Mesodermal cell (in vitro differentiated cells): Measurements from ENCODE around the gene PEX13.

Experiments
- H3K27ac ChIP-seq: 2 replicates; pipeline ENCODE4 v1.7.0; 2013; ENCODE audit warnings: mild to moderate bottlenecking, low read depth, low read length, moderate library complexity; ENCODE audit not compliant: severe bottlenecking
- H3K36me3 ChIP-seq: 2 replicates; pipeline ENCODE4 v1.7.1; 2013; ENCODE audit warnings: mild to moderate bottlenecking, low read length, moderate library complexity; ENCODE audit not compliant: control insufficient read depth, insufficient read depth
- H3K4me1 ChIP-seq: one replicate; pipeline ENCODE4 v1.7.1; 2013; ENCODE audit warnings: mild to moderate bottlenecking, low read length; ENCODE audit not compliant: insufficient read depth, control insufficient read depth, poor library complexity, severe bottlenecking
- H3K4me3 ChIP-seq: 2 replicates; pipeline ENCODE4 v1.7.0; 2013; ENCODE audit warnings: low read length, control low read depth, mild to moderate bottlenecking; ENCODE audit not compliant: insufficient read depth, poor library complexity, severe bottlenecking; ENCODE audit errors: extremely low read depth
- H3K9me3 ChIP-seq: 2 replicates; pipeline ENCODE4 v1.7.1; 2013; ENCODE audit warnings: mild to moderate bottlenecking, low read length, moderate library complexity; ENCODE audit not compliant: control insufficient read depth
- WGBS, 2 experiments: methylation state at CpG; one replicate each; pipeline ENCODE4 v1.1.5; 2013; ENCODE audit warnings: missing lambda C conversion rate in 2 of 2; ENCODE audit not compliant: insufficient coverage in 2 of 2; 5-methylcytosine and 5-hydroxymethylcytosine counted together

Gene PEX13

DNA sequence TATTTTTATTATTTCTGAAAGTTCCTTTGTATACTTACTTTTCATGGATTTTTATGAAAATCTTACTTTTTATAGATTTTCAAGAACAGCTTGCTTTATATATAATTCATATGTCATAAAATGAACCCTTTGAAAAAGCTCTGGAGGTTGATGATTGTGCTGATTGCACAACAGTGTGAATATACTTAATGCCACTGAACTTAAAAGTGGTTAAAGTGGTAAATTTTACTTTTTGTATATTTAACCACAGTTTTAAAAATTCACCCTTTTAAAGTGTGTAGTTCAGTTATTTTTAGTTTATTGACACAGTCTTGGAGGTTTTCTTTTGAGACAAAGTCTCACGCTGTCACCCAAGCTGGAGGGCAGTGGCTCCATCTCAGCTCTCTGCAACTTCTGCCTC, 56.6 kb downstream of the PEX13 start:
- H3K4me3 ChIP-seq: no peak overlapping the region
- peaks cover 79% of the 10 kb centered on the region for H3K36me3 ChIP-seq
- H3K4me1 ChIP-seq: no peaks in the 10 kb centered on the region
- H3K27ac ChIP-seq: no peak overlapping the region
- 83 to 100% methylated on average over 1 of the region's 1 CpG for WGBS, 2 experiments
- H3K9me3 ChIP-seq: no peaks in the 10 kb centered on the region

DNA sequence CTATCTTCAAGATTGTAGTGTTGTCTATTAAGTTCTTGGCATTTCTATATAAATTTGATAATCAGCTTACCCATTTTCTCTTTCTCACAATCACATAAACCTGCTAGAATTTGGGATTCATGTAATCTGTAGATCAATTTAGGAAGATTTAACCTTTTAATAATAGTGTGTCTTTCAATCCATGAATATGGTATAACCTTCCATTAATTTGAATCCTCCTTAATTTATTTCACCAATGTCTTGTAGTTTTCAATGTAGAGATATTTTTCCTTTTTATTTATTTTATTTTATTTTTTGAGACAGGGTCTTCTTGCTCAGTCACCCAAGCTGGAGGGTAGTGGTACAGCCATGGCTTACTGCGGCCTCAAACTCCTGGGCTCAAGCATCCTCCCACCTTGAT, 68.4 kb downstream of the PEX13 start:
- no CpG with 5 or more reads among the region's 1 CpG for WGBS, 2 experiments
- Histone ChIP-seq H3K4me1 (no peaks in the 10 kb centered on the region), H3K27ac (no peak overlapping the region), H3K9me3 (no peaks in the 10 kb centered on the region), H3K36me3 (peaks cover 69% of the 10 kb centered on the region), H3K4me3 (no peak overlapping the region)

- no peaks in the 10 kb centered on the region for H3K9me3 ChIP-seq
- no peak overlapping the region for H3K4me3 ChIP-seq
- H3K36me3 ChIP-seq: peaks cover 59% of the 10 kb centered on the region
- H3K4me1 ChIP-seq: no peaks in the 10 kb centered on the region
- no peak overlapping the region for H3K27ac ChIP-seq
Measured at GRCh38 chr2:61089797-61090196, 72.3 kb downstream of the PEX13 start.

DNA sequence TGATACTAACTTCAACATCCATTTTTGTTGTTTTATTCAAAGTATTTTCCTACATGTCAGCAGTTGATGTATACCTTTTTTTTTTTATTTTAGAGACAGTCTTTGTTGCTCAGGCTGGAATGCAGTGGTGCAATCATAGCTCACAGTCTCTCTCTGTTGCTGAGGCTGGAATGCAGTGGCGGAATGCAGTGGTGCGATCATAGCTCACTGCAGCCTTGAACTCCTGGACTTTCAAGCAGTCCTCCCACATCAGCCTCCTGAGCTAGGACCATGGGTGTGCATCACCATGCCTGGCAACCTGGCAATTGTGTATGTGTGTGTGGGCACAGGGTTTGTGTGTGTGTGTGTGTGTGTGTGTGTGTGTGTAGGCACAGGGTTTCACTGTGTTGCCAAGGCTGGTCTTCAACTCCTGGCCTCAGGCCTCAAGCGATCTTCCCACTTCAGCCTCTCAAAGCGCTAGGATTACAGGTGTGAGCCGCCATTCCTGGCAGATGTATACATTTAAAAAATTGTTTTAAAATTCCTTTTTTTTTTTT, 72.9 kb downstream of the PEX13 start:
- Histone ChIP-seq H3K4me1 (no peaks in the 10 kb centered on the region), H3K36me3 (peaks cover 59% of the 10 kb centered on the region), H3K4me3 (no peak overlapping the region), H3K9me3 (no peaks in the 10 kb centered on the region), H3K27ac (no peak overlapping the region)
- WGBS, 2 experiments: 90 to 94% methylated on average over 2 of the region's 5 CpGs

GRCh38 chr2:61091485-61091884, 74.0 kb downstream of the PEX13 start:
- 90 to 92% methylated on average over 2 to 5 of the region's 8 CpGs for WGBS, 2 experiments
- no peaks in the 10 kb centered on the region for H3K9me3 ChIP-seq
- no peaks in the 10 kb centered on the region for H3K4me1 ChIP-seq
- no peak overlapping the region for H3K27ac ChIP-seq
- H3K36me3 ChIP-seq: peaks cover 58% of the 10 kb centered on the region
- H3K4me3 ChIP-seq: no peak overlapping the region

DNA sequence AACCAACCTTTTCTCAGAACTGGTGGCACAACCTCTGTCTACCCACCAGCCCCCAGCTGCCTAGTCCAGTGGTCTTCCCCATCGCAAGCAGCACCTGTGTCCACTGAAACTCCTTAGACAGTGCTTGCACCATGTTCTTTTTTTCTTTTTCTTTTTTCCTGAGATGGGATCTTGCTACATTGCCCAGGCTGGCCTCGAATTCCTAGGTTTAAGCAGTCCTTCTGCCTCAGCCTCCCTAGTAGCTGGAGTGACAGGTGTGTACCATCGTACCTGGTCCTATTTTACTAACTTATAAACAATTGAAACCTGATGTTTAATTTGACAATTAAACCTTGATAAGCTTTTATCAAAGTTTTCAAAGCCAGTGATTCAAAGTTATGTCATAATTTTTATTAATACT, 78.9 kb downstream of the PEX13 start:
- no peak overlapping the region for H3K4me3 ChIP-seq
- H3K27ac ChIP-seq: no peak overlapping the region
- WGBS, 2 experiments: 88 to 100% methylated on average over 1 to 2 of the region's 3 CpGs
- H3K9me3 ChIP-seq: no peaks in the 10 kb centered on the region
- peaks cover 47% of the 10 kb centered on the region for H3K36me3 ChIP-seq
- no peaks in the 10 kb centered on the region for H3K4me1 ChIP-seq

GRCh38 chr2:61100801-61101200, 83.3 kb downstream of the PEX13 start:
- H3K4me3 ChIP-seq: no peak overlapping the region
- 94 to 100% methylated on average over 1 to 2 of the region's 4 CpGs for WGBS, 2 experiments
- H3K9me3 ChIP-seq: no peaks in the 10 kb centered on the region
- H3K4me1 ChIP-seq: no peaks in the 10 kb centered on the region
- no peak overlapping the region for H3K27ac ChIP-seq
- H3K36me3 ChIP-seq: peaks cover 54% of the 10 kb centered on the region
